Suprapubic skin (tissue), 4 donors: Measurements from ENCODE around the gene PMEPA1. TPM values are rescaled to one million over a fixed set of nuclear protein-coding genes. Genes with fewer than 3 reads are reported as not detected.

Experiments used
- DNase-seq, 2 donors: peaks; one replicate each; pipeline ENCODE4 v3.0.0-alpha.2; 2019; ENCODE audit warnings: low spot score in 2 of 2
- H3K27ac ChIP-seq: fragments of 200-600 bp; sonication (generic); one replicate; pipeline ENCODE4 v1.5.1; 2019
- H3K27me3 ChIP-seq: fragments of 200-600 bp; sonication (generic); one replicate; pipeline ENCODE4 v1.5.1; 2019
- H3K36me3 ChIP-seq: fragments of 200-600 bp; sonication (generic); one replicate; pipeline ENCODE4 v1.5.1; 2019
- H3K4me1 ChIP-seq: fragments of 200-600 bp; sonication (generic); one replicate; pipeline ENCODE4 v1.5.1; 2019
- H3K4me3 ChIP-seq: fragments of 200-600 bp; sonication (generic); one replicate; pipeline ENCODE4 v1.5.1; 2019; ENCODE audit warnings: mild to moderate bottlenecking
- H3K9me3 ChIP-seq: fragments of 200-600 bp; sonication (generic); one replicate; pipeline ENCODE4 v1.5.1; 2019
- EP300 ChIP-seq: sonication (generic); formaldehyde crosslinking; IDR thresholded peaks from one replicate; pipeline ENCODE4 v1.6.1; 2017; ENCODE audit warnings: antibody characterized with exemption
- POLR2A ChIP-seq, 2 donors: fragments of 450-650 bp; IDR thresholded peaks; one replicate each; pipeline ENCODE4 v1.6.1; 2017; ENCODE audit warnings: antibody characterized with exemption in 2 of 2, mild to moderate bottlenecking in 2 of 2, moderate library complexity in 2 of 2
- POLR2AphosphoS5 ChIP-seq, 3 donors: sonication (generic); formaldehyde crosslinking; IDR thresholded peaks; one replicate each; pipeline ENCODE4 v1.6.1; 2017; ENCODE audit warnings: antibody characterized with exemption in 3 of 3
- WGBS: methylation state at CpG from one replicate; pipeline ENCODE4 v1.1.5; 2018; 5-methylcytosine and 5-hydroxymethylcytosine counted together
- total RNA-seq, 4 donors: library from RNA; depleted of rRNA; stranded (reverse); fragments of >200 nt; gene quantifications; one replicate each; pipeline ENCODE4 v1.1.0, GENCODE V29; 2016
- TF ChIP-seq, protein P1 (sequence below), 2 donors: fragments of 200-600 bp in 1 of 2; fragments of 450-650 bp in 1 of 2; sonication (generic) in 1 of 2; IDR thresholded peaks; one replicate each; pipeline ENCODE4 v1.5.1; 2016 to 2019; ENCODE audit warnings: antibody characterized with exemption in 2 of 2, mild to moderate bottlenecking in 1 of 2, moderate library complexity in 1 of 2

Gene PMEPA1
- total RNA-seq, 4 donors from 2014 or later: 9.5 to 20.4 (median 16.2) TPM

DNA sequence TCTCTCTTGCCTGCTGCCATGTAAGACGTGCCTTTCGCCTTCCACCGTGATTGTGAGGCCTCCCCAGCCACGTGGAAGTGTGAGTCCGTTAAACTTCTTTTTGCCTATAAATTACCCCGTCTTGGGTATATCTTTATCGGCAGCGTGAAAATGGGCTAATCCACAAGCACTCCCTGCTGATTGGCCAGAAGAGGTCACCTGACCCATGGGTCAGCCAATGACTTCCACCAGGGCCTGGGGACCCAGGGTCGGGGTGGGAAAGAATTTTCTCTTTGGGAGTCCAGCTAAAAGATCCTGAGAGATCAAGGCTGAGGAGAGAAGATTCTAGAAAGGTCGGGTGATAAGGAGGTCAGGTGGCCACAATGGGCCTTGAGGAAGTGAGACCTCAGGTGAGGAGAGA, 106.7 kb downstream of the PMEPA1 start:
- no peak for DNase-seq
- TF ChIP-seq, protein P1, sequence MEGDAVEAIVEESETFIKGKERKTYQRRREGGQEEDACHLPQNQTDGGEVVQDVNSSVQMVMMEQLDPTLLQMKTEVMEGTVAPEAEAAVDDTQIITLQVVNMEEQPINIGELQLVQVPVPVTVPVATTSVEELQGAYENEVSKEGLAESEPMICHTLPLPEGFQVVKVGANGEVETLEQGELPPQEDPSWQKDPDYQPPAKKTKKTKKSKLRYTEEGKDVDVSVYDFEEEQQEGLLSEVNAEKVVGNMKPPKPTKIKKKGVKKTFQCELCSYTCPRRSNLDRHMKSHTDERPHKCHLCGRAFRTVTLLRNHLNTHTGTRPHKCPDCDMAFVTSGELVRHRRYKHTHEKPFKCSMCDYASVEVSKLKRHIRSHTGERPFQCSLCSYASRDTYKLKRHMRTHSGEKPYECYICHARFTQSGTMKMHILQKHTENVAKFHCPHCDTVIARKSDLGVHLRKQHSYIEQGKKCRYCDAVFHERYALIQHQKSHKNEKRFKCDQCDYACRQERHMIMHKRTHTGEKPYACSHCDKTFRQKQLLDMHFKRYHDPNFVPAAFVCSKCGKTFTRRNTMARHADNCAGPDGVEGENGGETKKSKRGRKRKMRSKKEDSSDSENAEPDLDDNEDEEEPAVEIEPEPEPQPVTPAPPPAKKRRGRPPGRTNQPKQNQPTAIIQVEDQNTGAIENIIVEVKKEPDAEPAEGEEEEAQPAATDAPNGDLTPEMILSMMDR (IDR thresholded peaks at IDR 0.05): no peak
- TF ChIP-seq EP300 (no peak), POLR2AphosphoS5 (IDR thresholded peaks at IDR 0.05) (no peak), POLR2A (IDR thresholded peaks at IDR 0.05) (no peak)

DNA sequence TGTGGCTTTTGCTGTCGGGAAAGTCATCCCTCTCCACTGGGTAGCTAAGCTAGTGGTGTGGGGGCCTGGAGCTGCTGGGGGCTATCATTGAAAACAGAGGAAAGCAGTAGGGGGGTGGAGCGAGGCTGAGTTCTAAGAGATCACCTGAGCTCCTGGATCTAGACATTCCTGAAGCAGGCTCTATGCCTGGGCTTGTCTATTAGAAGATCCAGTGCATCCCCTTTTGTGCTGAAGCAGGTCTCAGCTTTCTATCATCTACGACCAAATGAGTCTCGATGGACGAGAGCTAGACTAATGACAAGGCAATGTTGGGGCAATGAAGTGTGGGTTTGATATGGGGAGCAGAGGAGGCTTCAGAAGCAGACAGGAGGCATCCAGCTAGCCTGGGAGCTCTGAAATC, 108.1 kb downstream of the PMEPA1 start:
- Histone ChIP-seq H3K4me1 (peaks cover 6% of the 10 kb centered on the region), H3K27me3 (no peaks in the 10 kb centered on the region), H3K4me3 (no peak overlapping the region), H3K9me3 (no peaks in the 10 kb centered on the region), H3K27ac (no peak overlapping the region), H3K36me3 (no peaks in the 10 kb centered on the region)
- TF ChIP-seq POLR2AphosphoS5 (IDR thresholded peaks at IDR 0.05) (no peak), EP300 (no peak), POLR2A (IDR thresholded peaks at IDR 0.05) (no peak)
- TF ChIP-seq, protein P1 (IDR thresholded peaks at IDR 0.05): no peak
- 86% methylated on average over 5 of the region's 5 CpGs for WGBS
- no peak for DNase-seq

More for the DNA sequence above, 106.7 kb downstream of the PMEPA1 start:
- H3K27me3 ChIP-seq: no peaks in the 10 kb centered on the region
- 96% methylated on average over 10 of the region's 10 CpGs for WGBS
- no peaks in the 10 kb centered on the region for H3K36me3 ChIP-seq
- no peak overlapping the region for H3K4me3 ChIP-seq
- no peaks in the 10 kb centered on the region for H3K4me1 ChIP-seq
- H3K9me3 ChIP-seq: no peaks in the 10 kb centered on the region
- H3K27ac ChIP-seq: no peak overlapping the region

DNA sequence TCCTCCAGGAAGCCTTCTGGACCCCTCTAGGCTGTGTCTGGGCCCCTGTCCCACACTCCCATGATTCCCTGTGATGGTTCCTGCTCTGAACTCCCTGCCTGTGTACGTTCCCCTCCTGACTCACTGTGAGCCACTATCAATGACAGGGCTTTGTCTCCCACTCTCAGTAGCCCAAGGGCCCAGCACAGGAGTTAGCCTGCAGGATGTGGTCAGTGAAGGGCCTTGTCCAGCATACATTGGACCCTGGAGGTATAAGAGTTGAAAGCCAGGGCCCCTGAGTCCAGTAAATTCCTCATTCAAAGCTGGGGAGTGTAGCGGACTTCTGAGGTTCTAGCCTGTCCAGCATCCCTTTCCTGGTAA, 108.6 kb downstream of the PMEPA1 start:
- TF ChIP-seq, protein P1 (IDR thresholded peaks at IDR 0.05): no peak
- no peak for TF ChIP-seq POLR2AphosphoS5 (IDR thresholded peaks at IDR 0.05)
- no peak for TF ChIP-seq EP300
- no peak for TF ChIP-seq POLR2A (IDR thresholded peaks at IDR 0.05)
- Histone ChIP-seq H3K36me3 (no peaks in the 10 kb centered on the region), H3K27ac (no peak overlapping the region), H3K9me3 (no peaks in the 10 kb centered on the region), H3K27me3 (no peaks in the 10 kb centered on the region), H3K4me3 (no peak overlapping the region), H3K4me1 (peaks cover 6% of the 10 kb centered on the region)
- DNase-seq: no peak
- 93% methylated on average over 2 of the region's 2 CpGs for WGBS

GRCh38 chr20:57600320-57601210, 109.2 kb downstream of the PMEPA1 start:
- Histone ChIP-seq H3K9me3 (no peaks in the 10 kb centered on the region), H3K27ac (no peak overlapping the region)
- WGBS: 70% methylated on average over 13 of the region's 13 CpGs

DNA sequence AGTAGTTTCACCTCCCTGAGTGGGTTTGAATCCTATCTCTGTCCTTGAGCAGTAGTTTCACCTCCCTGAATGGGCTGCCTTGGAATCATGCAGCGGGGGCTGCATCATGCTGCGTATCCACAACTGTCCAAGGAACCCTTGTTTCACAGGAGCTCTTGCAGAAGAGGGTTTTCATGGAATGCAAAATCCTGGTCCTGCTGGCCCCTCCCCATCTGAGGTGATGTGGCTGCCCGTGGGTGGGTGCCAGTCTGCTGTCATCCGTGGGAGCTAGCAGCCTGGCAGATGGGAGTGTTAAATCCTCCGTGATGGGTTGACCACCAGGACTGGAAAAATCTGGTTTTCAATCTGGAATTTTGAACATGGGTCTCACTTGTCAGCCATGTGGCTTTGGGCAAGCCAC, 111.3 kb downstream of the PMEPA1 start:
- TF ChIP-seq EP300 (no peak), POLR2A (IDR thresholded peaks at IDR 0.05) (no peak)
- TF ChIP-seq, protein P1 (IDR thresholded peaks at IDR 0.05): no peak
- Histone ChIP-seq H3K36me3 (no peaks in the 10 kb centered on the region), H3K4me3 (no peak overlapping the region), H3K27ac (no peak overlapping the region), H3K27me3 (peaks cover 4% of the 10 kb centered on the region), H3K9me3 (no peaks in the 10 kb centered on the region), H3K4me1 (peaks cover 11% of the 10 kb centered on the region)
- DNase-seq: no peak
- 85% methylated on average over 4 of the region's 5 CpGs for WGBS

More at GRCh38 chr20:57600320-57601210, 109.2 kb downstream of the PMEPA1 start:
- Histone ChIP-seq H3K27me3 (no peaks in the 10 kb centered on the region), H3K36me3 (no peaks in the 10 kb centered on the region), H3K4me3 (no peak overlapping the region), H3K4me1 (peaks cover 6% of the 10 kb centered on the region)
- TF ChIP-seq, protein P1 (IDR thresholded peaks at IDR 0.05): no peak
- no peak for TF ChIP-seq EP300
- no peak for TF ChIP-seq POLR2AphosphoS5 (IDR thresholded peaks at IDR 0.05)
- TF ChIP-seq POLR2A (IDR thresholded peaks at IDR 0.05): no peak
- no peak for DNase-seq
